Kidney glomerular epithelial cell (primary cell): ENCODE data around the gene DIAPH2.
A peak's percentile ranks its signal among the peaks of the same experiment; 100 is the strongest.
"Not testable (repeated sequence)": the region's sequence is repeated elsewhere in the genome, so short reads cannot be mapped to it uniquely, and the experiment has no call there.

ENCODE experiments used
- DNase-seq: peaks from one replicate; lab custom pipeline; 2025; lab: John Stamatoyannopoulos, UW

Gene DIAPH2

DNA sequence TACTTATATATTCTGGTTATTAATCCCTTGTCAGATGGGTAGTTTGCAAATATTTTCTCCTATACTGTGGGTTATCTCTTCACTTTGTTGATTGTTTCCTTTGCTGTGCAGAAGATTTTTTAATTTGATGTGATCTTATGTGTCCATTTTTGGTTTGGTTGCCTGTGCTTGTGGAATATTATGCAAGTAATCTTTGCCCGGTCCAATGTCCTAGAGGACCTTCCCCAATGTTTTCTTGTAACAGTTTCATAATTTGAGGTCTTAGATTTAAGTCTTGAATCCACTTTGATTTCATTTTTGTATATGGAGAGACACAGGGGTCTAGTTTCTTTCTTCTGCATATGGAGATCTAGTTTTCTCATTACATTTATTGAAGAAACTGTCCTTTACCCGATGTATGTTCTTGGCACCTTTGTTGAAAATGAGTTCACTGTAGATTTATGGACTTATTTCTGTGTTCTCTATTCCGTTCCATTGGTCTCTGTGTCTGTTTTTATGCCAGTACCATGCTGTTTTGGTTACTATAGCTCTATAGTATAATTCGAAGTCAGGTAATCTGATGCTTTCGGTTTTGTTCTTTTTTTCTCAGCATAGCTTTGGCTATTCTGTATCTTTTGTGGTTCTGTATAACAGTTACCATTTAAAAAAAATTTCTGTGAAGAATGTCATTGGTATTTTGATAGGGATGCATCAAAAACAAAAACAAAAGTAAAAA lies 34.7 kb downstream of the DIAPH2 start:
- no peak for DNase-seq

DNA sequence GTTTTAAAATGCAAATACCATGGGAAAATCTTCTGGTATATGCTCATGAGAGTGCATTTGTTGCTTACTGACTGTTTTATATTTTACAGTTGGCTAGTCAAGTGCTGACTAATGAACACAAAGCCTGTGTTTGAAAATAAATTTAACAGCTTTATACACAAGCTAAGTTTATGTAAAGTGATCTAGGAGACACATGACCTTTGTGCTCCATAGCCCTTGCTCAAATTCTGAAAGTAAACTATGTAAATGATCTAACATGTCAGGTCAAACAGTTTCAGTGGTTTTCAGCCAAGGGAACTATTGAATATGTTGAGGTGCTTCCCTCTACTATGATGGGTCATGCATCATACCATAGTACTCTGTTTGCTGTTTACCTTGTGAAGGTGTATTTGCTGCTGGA lies 36.7 kb downstream of the DIAPH2 start:
- DNase-seq: no peak

DNA sequence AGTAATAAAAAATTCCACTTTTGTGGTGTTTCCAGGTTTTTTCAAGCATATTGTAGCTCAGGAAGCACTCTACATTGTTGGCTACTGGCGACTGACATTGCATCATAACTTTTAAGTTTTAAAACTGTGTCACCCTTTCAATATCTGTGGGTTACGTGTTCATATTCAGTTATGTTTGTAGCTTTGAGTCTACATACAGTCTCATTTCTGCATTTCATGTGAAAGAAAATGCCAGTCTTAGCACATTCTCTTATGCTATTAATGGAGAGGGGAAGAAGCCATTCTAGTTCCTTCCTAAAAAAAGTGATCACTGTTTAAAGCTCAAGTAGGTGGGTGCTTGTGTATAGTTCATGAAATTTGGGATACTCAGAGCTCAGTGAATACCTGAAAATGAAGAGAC lies 38.1 kb downstream of the DIAPH2 start:
- no peak for DNase-seq

DNA sequence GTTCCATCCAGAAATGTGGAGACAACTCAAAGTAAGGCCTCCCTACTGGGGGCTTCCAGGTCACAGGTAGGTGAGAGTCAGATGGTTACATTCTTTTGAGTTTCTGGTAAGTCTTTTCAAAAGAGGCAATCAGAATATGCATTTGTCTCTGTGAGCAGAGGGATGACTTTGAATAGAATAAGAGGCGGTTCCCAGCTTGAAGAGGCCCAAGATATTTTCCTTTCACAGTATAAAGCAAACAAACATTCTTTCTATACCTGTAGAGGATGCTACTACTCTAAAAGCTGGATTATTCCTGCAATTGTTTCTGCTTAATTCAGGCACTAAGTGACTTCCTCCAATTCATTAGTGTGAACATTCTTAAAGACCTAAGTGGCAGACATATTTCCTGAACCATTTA lies 44.4 kb downstream of the DIAPH2 start:
- no peak for DNase-seq

DNA sequence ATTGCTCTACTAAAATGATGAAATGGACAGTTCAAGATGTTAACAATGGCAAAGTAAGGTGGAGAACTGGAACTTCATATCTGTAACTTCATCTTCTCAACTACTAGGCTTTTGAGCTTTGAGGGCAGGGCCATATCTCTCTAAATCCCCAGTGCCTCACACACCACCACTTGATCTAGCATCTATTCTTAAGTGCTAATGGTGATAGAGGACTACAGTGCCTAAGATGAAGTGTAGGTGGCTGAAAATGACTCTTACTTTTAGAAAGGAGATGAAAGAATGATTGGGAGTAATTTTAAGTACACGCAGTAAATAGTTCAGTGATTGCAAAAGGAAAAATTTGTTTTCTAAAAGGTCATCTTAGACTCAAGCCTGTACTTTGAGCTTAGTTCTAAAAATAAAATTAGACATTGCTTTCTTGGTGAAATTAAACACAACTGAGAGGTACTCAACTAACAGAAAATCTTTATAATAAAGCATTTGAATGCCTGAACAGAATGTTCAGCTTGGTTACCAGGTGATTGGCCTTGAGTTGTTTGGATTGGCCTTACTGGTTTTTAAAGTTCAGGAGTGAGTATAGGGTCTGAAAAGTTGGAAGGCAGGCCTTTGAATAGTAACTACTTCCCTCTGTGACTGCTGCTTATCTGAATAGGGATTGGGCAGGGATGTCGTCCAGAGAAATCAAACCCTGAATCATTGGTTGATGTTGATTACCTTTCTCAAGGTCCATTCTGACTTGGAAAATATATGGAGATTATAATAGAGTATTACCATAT lies 45.4 kb downstream of the DIAPH2 start:
- DNase-seq: no peak

DNA sequence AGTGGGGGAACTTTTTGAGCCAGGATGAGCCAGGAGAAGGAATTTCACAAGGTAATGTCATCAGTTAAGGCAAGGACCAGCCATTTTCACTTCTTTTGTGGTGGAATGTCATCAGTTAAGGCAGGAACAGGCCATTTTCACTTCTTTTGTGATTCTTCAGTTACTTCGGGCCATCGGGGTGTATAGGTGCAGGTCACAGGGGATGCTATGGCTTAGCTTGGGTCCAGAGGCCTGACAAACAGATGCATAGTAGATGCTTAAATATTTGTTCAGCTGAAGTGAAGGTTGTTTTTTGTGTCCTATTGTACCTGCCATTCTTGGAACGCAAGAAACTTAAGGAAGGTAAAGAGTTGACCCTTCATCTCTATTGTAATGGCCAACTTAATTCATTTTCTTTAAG lies 46.4 kb downstream of the DIAPH2 start:
- DNase-seq: not testable (repeated sequence)

DNA sequence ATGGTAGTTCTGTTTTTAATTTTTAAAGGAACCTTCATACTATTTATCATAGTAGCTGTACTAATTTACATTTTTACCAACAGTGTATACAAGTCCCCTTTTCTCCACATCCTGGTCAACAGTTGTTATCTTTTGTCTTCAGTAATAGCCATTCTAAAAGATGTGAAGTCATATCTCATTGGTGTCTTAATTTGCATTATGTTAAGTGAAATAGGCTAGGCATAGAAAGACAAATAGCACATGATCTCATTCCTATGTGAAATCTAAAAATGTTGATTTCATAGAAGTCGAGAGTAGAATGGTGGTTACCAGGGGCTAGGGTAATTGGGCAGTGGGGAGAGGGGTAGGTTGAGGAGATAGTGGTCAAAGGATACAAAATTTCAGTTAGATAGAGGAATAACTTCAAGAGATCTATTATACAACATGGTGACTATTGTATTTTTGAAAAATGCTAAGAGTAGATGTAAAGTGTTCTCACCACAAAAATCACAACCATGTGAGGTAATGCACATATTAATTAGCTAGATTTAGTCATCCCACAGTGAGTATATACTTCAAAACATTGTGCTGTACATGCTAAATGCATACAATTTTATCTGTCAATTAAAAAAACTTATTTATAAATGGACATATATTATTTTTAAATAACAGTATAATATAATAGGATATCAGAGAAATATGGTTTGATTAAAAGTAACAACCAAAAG lies 58.9 kb downstream of the DIAPH2 start:
- no peak for DNase-seq

DNA sequence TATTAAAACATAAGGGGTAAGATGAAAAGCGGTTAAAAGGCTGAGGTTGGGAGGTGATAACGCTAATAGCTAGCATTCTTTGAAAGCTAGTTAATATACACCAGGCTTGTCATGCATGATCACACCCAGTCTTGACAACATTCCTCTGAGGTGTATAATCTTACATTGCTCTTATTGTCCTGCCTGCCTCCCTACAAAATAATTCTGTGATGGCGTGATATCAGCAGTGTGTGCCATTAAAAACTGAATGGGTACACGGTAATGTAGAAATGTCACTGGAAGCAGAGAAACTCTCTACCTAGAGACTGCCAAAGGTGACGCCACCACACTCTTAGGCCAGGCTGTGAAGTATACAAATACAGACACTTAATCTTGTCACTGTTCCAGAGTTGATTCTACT lies 68.1 kb downstream of the DIAPH2 start:
- peak; percentile 76 for DNase-seq

DNA sequence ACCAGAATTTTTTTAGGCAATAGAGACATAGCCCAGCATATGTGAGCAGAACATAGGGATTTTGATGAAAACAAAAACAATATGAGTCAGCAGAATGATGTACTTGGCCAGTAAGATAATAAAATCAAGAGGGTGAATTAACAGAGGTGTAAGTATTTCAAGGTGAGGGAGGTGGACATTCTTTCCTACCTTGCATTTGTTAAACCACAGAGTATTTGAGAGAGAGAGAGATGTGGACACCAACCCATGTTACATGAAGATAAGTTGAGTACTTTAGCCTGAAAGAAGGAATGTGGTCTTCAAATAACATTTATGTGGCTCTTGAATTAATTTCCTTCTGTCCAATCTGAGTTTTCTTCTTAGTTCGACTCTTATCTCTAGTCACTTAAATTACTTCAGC lies 68.6 kb downstream of the DIAPH2 start:
- no peak for DNase-seq

DNA sequence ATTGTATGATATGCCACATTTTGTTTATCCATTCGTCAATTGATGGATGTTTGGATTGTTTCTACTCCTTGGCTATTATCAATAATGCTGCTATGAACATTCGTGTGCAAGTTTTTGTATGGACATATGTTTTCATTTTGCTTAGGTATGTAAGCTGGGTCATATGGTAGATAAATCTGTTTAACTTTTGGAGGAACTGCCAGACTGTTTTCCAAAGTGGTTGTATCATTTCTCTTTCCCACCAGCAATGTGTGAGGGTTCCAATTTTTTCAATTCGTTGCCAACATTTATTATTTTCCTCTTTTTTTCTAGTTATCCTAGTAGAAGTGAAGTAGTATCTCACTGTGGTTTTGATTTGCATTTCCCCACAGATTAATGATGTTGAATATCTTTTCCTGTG lies 71.8 kb downstream of the DIAPH2 start:
- no peak for DNase-seq

DNA sequence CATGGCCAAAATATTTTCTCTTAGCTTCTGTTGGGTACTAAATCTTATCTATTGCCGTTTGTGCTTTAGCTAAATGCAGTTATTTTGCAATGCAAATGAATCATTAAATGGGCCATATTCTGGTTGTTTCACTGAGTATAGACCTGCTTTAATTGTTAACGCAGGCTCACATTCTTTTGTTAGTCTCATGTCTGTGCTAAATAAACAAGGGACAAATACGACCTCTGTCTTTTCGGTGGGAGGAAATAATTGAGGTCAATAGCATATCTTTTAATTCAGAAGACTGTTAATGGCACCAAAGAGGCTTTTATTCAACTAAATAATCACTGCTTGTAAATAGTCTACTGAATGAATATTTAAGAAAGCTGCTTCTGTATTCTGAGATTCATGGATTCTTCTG lies 76.9 kb downstream of the DIAPH2 start:
- DNase-seq: no peak

DNA sequence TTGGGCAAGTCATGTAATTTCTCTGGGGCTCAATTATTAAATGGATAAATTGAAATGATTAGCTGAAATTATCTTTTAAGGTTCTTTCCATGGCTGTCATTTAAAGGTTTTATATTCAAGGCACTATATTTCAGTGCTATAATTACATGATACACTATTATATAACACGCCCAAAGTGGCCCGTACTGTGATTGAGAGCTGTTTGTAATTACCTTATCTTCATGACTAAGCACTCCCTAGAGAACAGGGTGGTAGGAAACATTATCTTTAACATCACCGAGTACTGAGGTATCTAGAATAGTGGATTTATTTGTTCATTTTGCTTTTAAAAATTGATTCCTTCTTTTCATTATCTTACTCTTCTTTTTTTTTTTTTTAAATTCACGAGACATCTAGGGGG lies 79.0 kb downstream of the DIAPH2 start:
- no peak for DNase-seq

DNA sequence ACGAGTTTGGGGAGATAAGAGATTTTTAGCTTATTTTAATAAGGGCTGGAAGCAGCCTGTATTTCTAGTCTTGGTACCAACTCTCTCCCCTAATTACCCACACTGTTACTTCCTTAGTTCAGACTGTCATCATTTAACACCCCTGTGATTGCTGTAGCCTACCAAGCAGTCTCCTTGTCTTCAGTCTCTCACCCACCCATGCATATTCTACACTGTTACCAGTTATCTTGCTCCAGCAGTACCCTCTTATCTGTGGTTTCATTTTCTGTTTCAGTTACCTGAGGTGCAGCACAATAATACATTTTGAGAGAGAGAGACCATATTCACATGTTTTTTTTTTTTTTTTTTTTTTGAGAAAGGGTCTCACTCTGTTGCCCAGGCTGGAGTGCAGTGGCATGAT lies 80.2 kb downstream of the DIAPH2 start:
- DNase-seq: no peak

DNA sequence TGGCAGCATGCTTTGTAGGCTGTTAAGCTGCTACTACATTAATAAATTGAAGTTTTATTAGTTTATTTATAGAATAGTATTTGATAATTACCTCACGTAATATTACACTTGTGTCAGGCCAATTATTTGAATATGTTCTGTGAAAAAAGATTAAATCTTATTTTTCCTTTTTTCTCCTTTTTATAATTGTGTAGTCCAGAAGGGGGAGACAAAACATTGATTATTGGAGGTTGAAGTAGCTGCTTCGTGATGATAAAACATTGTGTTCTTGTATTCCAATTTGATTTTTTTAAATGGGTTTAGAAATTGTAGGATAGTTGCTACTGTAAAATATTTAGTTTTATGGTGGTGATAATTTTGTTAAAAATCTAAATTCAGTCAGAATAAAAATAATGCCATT lies 85.7 kb downstream of the DIAPH2 start:
- no peak for DNase-seq

DNA sequence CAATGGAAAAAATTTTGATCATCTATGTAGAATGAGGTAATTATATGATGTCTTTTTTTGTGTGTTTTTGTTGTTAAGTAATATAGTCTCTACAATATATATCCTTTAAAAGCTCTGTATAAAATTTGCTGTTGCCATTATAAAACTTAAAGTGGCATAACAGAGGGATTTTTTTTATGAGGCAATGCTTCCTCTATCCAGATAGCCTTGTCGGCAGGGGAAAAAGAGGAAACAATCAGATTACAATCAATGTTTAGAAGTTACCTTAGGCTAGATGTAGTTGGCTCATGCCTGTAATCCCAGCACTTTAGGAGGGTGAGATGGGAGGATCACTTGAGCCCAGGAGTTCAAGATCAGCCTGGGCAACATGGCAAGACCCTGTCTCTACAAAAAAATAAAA lies 86.8 kb downstream of the DIAPH2 start:
- no peak for DNase-seq

DNA sequence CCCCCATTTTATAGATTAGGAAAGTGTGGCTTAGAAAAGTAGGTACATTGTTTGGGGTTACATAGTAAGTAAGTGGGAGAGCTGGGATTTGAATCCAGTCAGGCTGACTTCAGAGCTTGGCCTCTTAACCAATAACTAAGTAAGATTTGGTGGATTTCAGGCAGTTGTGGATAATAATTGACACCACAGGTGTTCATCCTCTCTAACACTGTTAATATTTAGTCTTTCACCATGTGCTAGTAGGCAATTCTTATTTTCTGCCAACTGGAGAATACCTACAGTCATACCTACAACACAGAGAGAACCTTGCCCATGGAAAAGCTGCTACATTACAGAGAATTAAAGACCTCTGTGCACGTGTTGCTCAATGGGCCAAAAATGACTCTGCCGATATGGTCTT lies 89.5 kb downstream of the DIAPH2 start:
- DNase-seq: no peak

DNA sequence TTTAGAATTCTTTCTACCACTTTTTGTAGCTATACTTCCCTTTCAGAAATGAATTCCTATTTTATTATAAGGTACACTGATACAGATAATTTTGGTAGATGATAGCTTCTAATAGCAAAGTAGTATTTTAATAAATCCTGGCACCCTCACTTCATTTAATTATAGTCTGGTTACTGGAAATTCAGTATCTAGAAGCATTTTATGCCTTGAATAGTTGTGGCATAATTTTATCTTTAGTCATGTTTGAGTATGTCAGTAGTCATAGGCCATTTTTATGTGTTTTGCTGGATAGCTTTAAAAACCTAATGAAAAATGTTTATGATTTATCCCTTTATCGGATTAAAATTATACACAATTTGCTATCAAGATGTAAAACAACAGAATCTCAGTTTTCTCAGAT lies 92.3 kb downstream of the DIAPH2 start:
- DNase-seq: peak; percentile 5

DNA sequence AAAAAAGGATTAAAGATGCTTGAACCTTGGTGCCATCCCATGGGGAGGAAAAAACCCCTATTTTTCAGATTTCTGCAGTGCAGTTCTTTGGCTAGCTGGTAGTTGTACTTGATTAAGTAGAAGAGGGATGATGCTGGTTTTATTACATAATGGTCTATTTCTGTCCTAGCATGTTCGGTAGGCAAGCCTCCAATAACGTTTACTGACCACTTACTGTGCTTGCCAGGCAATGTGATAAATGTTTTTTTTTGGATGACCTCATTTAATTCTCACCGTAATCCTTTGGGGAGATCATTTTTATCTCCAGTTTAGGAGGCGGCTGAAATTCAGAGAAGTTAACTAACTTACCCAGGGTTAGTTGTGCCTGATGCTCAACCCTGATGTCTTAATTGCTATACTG lies 106.9 kb downstream of the DIAPH2 start:
- DNase-seq: no peak

DNA sequence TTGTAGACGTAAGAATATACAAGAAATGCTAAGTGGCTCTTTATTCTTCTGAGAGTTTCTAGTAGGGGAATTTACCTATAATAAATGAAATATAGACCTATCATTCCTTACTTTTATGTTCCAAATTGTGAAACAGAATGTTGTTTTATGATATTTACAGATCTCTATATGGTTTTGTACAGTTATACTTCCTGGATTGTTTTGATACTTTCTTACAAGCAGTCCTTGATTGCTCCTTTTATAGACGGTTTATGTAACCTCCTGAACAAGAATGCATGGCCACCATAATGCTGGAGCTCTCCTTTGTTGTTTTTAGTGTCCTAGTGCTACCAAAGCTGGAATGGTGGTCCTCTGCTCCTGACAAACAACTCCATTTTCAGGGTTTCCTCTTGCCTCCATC lies 107.4 kb downstream of the DIAPH2 start:
- DNase-seq: no peak

DNA sequence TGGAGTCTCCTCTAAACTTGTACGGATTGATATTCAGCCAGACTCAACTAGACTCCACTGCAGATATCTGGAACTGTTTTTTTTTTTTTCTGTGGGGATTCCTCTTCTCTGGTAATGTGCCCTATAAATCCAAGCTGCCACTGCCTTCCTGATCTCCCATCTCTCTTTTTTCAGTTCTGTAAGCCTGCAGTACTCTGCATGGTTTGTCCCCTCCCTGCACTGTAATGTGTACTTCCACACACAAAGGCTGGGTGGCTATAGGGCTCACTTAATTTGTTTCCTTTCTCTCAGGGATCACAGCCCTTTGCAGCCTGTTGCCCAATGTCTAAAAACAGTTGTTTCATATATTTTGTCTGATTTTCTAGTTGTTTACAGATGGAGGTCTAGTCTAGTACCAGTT lies 114.3 kb downstream of the DIAPH2 start:
- DNase-seq: no peak

DNA sequence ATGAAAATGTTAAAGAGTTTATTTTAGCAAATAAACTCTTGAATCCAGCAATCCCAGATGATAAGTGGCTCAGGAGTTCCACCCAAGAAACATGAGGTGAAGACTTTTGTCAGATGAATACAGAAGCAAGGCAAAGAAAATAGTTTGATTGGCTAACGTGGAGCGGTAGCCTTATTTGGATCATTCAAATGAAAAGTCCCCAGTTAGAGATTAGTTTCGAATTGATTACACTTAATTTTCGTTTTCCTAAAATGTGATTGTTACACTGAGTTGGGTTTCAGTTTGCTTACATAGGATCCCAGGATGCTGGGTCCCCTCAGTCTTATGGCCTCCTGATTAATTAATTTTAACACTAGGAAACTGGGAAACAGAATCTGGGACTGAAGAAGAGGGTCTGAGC lies 122.7 kb downstream of the DIAPH2 start:
- no peak for DNase-seq

DNA sequence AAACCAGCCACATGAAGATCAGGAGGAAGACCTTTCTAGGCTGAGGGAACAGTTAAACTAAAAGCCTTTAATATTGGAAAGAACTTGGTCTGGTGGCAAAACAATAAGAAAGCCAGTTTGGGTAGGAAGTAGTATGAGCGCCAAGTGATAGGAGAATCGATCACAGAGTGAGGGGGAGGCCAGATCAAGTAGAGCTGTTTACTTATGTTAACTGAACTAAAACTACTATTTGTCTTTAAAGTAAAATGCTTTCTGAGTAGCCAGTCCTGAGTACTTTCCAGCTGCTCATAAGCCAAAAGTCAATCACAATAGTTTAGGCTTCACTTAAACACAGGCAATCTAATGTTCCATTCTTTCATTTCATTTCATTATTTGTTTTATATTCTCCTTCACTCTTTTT lies 136.3 kb downstream of the DIAPH2 start:
- DNase-seq: no peak

DNA sequence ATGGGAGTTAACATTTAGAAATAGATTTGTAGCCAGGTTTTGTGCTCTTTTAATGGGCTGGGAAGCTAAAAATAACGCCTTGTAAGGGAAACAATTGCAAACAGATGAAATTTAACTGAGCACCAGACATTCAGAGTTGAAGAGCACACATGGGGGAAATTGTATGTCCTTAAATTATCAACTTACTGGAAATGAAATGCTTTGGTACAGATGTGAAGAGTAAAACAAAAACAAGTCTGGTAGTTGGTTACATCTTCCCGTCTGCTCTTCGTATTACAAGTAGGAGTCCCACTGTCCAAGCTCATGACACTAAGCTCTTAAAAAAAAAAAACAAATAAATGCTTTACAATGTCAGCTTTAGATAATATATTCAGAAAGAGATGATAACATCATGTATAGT lies 139.5 kb downstream of the DIAPH2 start:
- no peak for DNase-seq
